DOHH2 (cell line): ENCODE results near the gene CACNA2D4.

Experiments used
- H3F3A ChIP-seq: fragments of 200-600 bp; sonication (generic), shearing (Covaris generic); 2 replicates; pipeline ENCODE4 v1.6.0; 2016; ENCODE audit warnings: antibody characterized with exemption, mild to moderate bottlenecking; ENCODE audit not compliant: control insufficient read depth, insufficient read depth
- H3K27ac ChIP-seq: fragments of 200-600 bp; sonication (generic); 2 replicates; pipeline ENCODE4 v1.5.1; 2014; ENCODE audit warnings: low read depth, mild to moderate bottlenecking, low read length, moderate library complexity
- H3K27me3 ChIP-seq: fragments of 200-600 bp; sonication (generic); 2 replicates; pipeline ENCODE4 v1.6.1; 2014; ENCODE audit warnings: mild to moderate bottlenecking, low read length, mixed read lengths; ENCODE audit not compliant: control insufficient read depth
- H3K36me3 ChIP-seq: fragments of 200-600 bp; sonication (generic); 2 replicates; pipeline ENCODE4 v1.6.1; 2014; ENCODE audit warnings: mild to moderate bottlenecking, low read length, moderate library complexity, mixed read lengths; ENCODE audit not compliant: control insufficient read depth
- H3K4me1 ChIP-seq: fragments of 200-600 bp; sonication (generic); 2 replicates; pipeline ENCODE4 v1.6.1; 2014; ENCODE audit warnings: mild to moderate bottlenecking, low read length, mixed read lengths; ENCODE audit not compliant: control insufficient read depth
- H3K4me2 ChIP-seq: fragments of 200-600 bp; sonication (generic); 2 replicates; pipeline ENCODE4 v1.6.0; 2014; ENCODE audit warnings: mild to moderate bottlenecking, low read length, moderate library complexity
- H3K4me3 ChIP-seq: fragments of 200-600 bp; sonication (generic); 2 replicates; pipeline ENCODE4 v1.5.1; 2014; ENCODE audit warnings: mild to moderate bottlenecking, low read length, mixed read lengths
- H3K79me2 ChIP-seq: fragments of 200-600 bp; sonication (generic); 2 replicates; pipeline ENCODE4 v1.6.1; 2014; ENCODE audit warnings: mild to moderate bottlenecking, low read length, mixed read lengths; ENCODE audit not compliant: control insufficient read depth
- H3K9me2 ChIP-seq: fragments of 200-600 bp; sonication (generic); replicated peaks from 2 replicates; pipeline ENCODE4 v1.6.1; 2014; ENCODE audit warnings: mild to moderate bottlenecking, low read length, mixed read lengths; ENCODE audit not compliant: control insufficient read depth
- H3K9me3 ChIP-seq: fragments of 200-600 bp; sonication (generic); 2 replicates; pipeline ENCODE4 v1.6.1; 2014; ENCODE audit warnings: antibody characterized with exemption, low read length, mixed read lengths; ENCODE audit not compliant: control insufficient read depth, insufficient read depth
- H4K20me1 ChIP-seq: fragments of 200-600 bp; sonication (generic); 2 replicates; pipeline ENCODE4 v1.6.0; 2014; ENCODE audit warnings: low read depth, mild to moderate bottlenecking, antibody characterized with exemption, low read length, moderate library complexity; ENCODE audit not compliant: control insufficient read depth, insufficient read depth
- CTCF ChIP-seq: fragments of 200-600 bp; sonication (generic); IDR thresholded peaks from one replicate; pipeline ENCODE4 v1.5.1; 2014; ENCODE audit warnings: antibody characterized with exemption, mild to moderate bottlenecking, low read depth, low read length; ENCODE audit not compliant: poor library complexity, severe bottlenecking
- EZH2phosphoT487 ChIP-seq: fragments of 200-600 bp; sonication (generic); IDR thresholded peaks from 2 replicates; pipeline ENCODE4 v1.6.1; 2017; ENCODE audit warnings: borderline replicate concordance, mild to moderate bottlenecking, antibody characterized with exemption, low read length, moderate library complexity, mixed read lengths

Gene CACNA2D4

GRCh38 chr12:1843641-1844005 is 74.8 kb downstream of the CACNA2D4 start:
- Histone ChIP-seq H3K4me3 (no peak overlapping the region), H3K27me3 (peaks cover 17% of the 10 kb centered on the region; the same call in 1 of the 2 replicates), H3K79me2 (no peaks in the 10 kb centered on the region), H3K27ac (no peak overlapping the region), H3K4me1 (peaks cover 8% of the 10 kb centered on the region), H3F3A (no peaks in the 10 kb centered on the region), H3K4me2 (no peak overlapping the region), H3K36me3 (no peaks in the 10 kb centered on the region), H4K20me1 (no peaks in the 10 kb centered on the region), H3K9me2 (no peaks in the 10 kb centered on the region), H3K9me3 (no peaks in the 10 kb centered on the region)
- TF ChIP-seq EZH2phosphoT487 = no peak
- no peak for TF ChIP-seq CTCF

GRCh38 chr12:1842905-1843640 is 75.4 kb downstream of the CACNA2D4 start:
- peaks cover 8% of the 10 kb centered on the region for H3K4me1 ChIP-seq
- TF ChIP-seq EZH2phosphoT487 (no peak), CTCF (no peak)
- H3K27ac ChIP-seq = no peak overlapping the region
- peaks cover 17% of the 10 kb centered on the region; the same call in 1 of the 2 replicates for H3K27me3 ChIP-seq
- no peaks in the 10 kb centered on the region for H3K9me3 ChIP-seq
- H3K9me2 ChIP-seq = no peaks in the 10 kb centered on the region
- no peak overlapping the region for H3K4me3 ChIP-seq
- no peak overlapping the region for H3K4me2 ChIP-seq
- no peaks in the 10 kb centered on the region for H4K20me1 ChIP-seq
- no peaks in the 10 kb centered on the region for H3K79me2 ChIP-seq
- H3F3A ChIP-seq = no peaks in the 10 kb centered on the region
- no peaks in the 10 kb centered on the region for H3K36me3 ChIP-seq

GRCh38 chr12:1842183-1842904 is 76.1 kb downstream of the CACNA2D4 start:
- no peaks in the 10 kb centered on the region for H3K9me2 ChIP-seq
- H3K27me3 ChIP-seq = peaks cover 17% of the 10 kb centered on the region; the same call in 1 of the 2 replicates
- no peak overlapping the region for H3K4me2 ChIP-seq
- H3K4me3 ChIP-seq = no peak overlapping the region
- no peaks in the 10 kb centered on the region for H3K36me3 ChIP-seq
- peaks cover 8% of the 10 kb centered on the region for H3K4me1 ChIP-seq
- H3K27ac ChIP-seq = no peak overlapping the region
- no peaks in the 10 kb centered on the region for H3K9me3 ChIP-seq
- H3K79me2 ChIP-seq = no peaks in the 10 kb centered on the region
- TF ChIP-seq CTCF (no peak), EZH2phosphoT487 (no peak)
- no peaks in the 10 kb centered on the region for H3F3A ChIP-seq
- H4K20me1 ChIP-seq = no peaks in the 10 kb centered on the region
